Right atrium auricular region (tissue), 2 donors: ENCODE measurements around the gene RRAGC. TPM values are rescaled to one million over a fixed set of nuclear protein-coding genes. Genes with fewer than 3 reads are reported as not detected.
"Not testable (repeated sequence)": the region's sequence is repeated elsewhere in the genome, so short reads cannot be mapped to it uniquely, and the experiment has no call there.

Source experiments
- DNase-seq: peaks from one replicate; pipeline ENCODE4 v3.0.0-alpha.2; 2019; ENCODE audit warnings: low spot score
- H3K27ac ChIP-seq, 2 donors: fragments of 200-600 bp; sonication (generic); 1 replicate in 1 of 2; 2 replicates in 1 of 2; pipeline ENCODE4 v1.5.1; 2016 to 2019
- H3K27me3 ChIP-seq, 2 donors: fragments of 200-600 bp; sonication (generic); one replicate each; pipeline versions ENCODE4 v1.5.1 to v1.6.0; 2017 to 2019
- H3K36me3 ChIP-seq: fragments of 200-600 bp; sonication (generic); one replicate; pipeline ENCODE4 v1.5.1; 2016
- H3K4me1 ChIP-seq, 2 donors: fragments of 200-600 bp; sonication (generic); one replicate each; pipeline versions ENCODE4 v1.5.1 to v1.6.0; 2017 to 2019
- H3K4me3 ChIP-seq, 2 donors: fragments of 200-600 bp; sonication (generic); 1 replicate in 1 of 2; 2 replicates in 1 of 2; pipeline ENCODE4 v1.5.1; 2017 to 2019; ENCODE audit warnings: mild to moderate bottlenecking in 1 of 2, moderate library complexity in 1 of 2
- H3K9me3 ChIP-seq, 2 donors: fragments of 200-600 bp; sonication (generic); one replicate each; pipeline ENCODE4 v1.5.1; 2019
- total RNA-seq, 2 donors: library from RNA; depleted of rRNA; stranded (reverse); fragments of >200 nt; gene quantifications; one replicate each; pipeline ENCODE4 v1.1.0, GENCODE V29; 2016
- TF ChIP-seq, protein P1 (sequence below), 2 donors: fragments of 200-600 bp; sonication (generic); IDR thresholded peaks; one replicate each; pipeline ENCODE4 v1.5.1; 2019; ENCODE audit warnings: antibody characterized with exemption in 2 of 2

The RRAGC gene
- total RNA-seq, 2 donors from 2014 or later, result 9.2 to 10.7 TPM

DNA sequence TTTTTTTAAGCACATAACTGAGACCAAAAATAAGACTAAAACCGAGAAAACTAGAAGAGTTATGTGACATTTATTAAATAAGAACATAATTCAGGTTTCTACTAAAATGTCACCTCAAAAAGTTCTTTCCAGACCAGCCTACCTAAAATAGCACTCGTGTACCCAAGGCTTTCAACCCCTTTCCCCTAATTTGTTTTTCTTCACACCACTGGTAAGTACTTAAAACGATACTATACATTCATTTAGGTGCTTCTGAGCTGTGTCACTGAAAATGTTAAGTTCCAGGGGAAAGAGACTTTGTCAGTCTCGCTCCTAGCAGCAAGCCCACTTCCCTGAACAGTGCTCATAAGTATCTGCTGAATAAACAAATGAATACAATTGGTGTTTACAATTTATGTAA is 6.8 kb downstream of the RRAGC start:
- TF ChIP-seq, protein P1, sequence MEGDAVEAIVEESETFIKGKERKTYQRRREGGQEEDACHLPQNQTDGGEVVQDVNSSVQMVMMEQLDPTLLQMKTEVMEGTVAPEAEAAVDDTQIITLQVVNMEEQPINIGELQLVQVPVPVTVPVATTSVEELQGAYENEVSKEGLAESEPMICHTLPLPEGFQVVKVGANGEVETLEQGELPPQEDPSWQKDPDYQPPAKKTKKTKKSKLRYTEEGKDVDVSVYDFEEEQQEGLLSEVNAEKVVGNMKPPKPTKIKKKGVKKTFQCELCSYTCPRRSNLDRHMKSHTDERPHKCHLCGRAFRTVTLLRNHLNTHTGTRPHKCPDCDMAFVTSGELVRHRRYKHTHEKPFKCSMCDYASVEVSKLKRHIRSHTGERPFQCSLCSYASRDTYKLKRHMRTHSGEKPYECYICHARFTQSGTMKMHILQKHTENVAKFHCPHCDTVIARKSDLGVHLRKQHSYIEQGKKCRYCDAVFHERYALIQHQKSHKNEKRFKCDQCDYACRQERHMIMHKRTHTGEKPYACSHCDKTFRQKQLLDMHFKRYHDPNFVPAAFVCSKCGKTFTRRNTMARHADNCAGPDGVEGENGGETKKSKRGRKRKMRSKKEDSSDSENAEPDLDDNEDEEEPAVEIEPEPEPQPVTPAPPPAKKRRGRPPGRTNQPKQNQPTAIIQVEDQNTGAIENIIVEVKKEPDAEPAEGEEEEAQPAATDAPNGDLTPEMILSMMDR (IDR thresholded peaks at IDR 0.05), result no peak
- Histone ChIP-seq H3K4me1 (peaks cover 0 to 10% of the 10 kb centered on the region in 2 donors), H3K9me3 (no peaks in the 10 kb centered on the region), H3K27me3 (no peaks in the 10 kb centered on the region), H3K4me3 (no peak overlapping the region), H3K27ac (no peak overlapping the region), H3K36me3 (peaks cover 46% of the 10 kb centered on the region)
- DNase-seq, result no peak

DNA sequence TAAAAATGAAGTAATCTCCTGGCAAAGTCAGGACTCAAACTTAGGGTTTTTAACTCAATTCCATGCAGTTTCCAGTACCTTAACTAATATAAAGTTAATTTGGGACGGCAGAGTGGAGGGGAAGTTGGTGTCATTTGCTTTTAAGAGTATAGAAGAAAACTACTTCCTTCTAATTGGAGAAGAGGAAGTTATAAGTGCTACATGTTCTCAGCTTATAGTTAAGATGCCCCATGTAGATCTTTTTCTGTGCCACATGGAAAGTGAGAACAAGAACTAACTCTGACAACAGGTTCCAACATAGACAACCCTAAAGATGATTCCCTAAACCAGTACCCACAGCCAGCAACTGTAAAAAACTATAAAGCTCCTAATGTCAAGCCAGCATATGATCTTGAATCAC is 11.5 kb downstream of the RRAGC start:
- Histone ChIP-seq H3K27me3 (no peaks in the 10 kb centered on the region), H3K9me3 (no peaks in the 10 kb centered on the region), H3K4me3 (no peak overlapping the region), H3K4me1 (no peaks in the 10 kb centered on the region), H3K36me3 (peaks cover 65% of the 10 kb centered on the region), H3K27ac (no peak overlapping the region)
- TF ChIP-seq, protein P1 (IDR thresholded peaks at IDR 0.05), result no peak
- no peak for DNase-seq

DNA sequence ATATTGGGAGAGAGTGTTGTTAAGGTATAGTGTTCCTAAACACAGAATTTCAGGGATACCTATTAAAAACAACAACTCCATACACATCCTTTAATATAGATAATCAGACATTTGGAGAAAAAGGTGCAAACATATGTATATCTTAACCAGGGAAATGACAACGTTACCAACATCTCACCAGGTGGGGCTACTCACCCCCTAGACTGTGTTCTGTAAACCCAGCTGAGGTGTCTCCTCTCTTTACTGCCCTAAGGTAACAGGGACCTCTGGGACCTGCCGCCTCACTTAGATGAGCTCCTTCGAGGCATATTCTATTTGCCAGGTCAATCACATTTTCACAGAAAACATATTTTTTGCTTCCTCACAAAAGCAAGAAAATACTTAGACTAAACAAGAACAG is 13.4 kb downstream of the RRAGC start:
- DNase-seq, result no peak
- H3K9me3 ChIP-seq, result no peaks in the 10 kb centered on the region
- TF ChIP-seq, protein P1 (IDR thresholded peaks at IDR 0.05), result no peak
- H3K36me3 ChIP-seq, result peaks cover 65% of the 10 kb centered on the region
- no peaks in the 10 kb centered on the region for H3K27me3 ChIP-seq
- no peaks in the 10 kb centered on the region for H3K4me1 ChIP-seq
- no peak overlapping the region for H3K27ac ChIP-seq
- no peak overlapping the region for H3K4me3 ChIP-seq

DNA sequence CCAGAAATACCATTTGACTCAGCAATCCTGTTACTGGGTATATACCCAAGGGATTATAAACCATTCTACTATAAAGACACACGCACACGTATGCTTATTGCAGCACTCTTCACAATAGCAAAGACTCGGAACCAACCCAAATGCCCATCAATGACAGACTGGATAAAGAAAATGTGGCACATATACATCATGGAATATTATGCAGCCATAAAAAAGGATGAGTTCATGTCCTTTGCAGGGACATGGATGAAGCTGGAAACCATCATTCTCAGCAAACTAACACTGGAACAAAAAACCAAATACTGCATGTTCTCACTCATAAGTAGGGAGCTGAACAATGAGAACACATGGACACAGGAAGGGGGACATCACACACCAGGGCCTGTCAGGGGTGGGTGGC is 14.5 kb downstream of the RRAGC start:
- not testable (repeated sequence) for H3K4me3 ChIP-seq, H3K27me3 ChIP-seq, H3K4me1 ChIP-seq, H3K9me3 ChIP-seq, H3K27ac ChIP-seq, DNase-seq
- peaks cover 61% of the 10 kb centered on the region for H3K36me3 ChIP-seq

DNA sequence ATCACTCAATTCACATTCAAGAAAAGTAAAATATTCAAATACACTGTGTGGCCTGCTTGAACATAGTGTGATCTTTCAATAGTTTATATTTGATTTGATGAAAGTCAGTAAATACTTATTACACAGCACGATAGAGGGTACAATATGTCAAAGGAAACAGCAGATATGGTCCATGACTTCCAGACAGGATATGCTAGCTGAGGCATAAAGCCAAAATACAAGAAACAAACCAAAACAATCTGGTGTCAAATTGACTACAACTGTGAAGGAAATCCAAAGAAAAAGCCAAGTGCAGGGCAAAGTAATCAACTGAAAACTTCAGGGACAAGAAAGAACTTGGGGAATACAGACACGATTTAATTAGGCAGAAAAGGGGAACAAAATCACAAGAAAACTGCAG is 19.3 kb downstream of the RRAGC start:
- TF ChIP-seq, protein P1 (IDR thresholded peaks at IDR 0.05), result no peak
- H3K4me1 ChIP-seq, result peaks cover 0 to 8% of the 10 kb centered on the region in 2 donors
- H3K36me3 ChIP-seq, result peaks cover 41% of the 10 kb centered on the region
- H3K27me3 ChIP-seq, result no peaks in the 10 kb centered on the region
- no peak overlapping the region for H3K4me3 ChIP-seq
- DNase-seq, result no peak
- H3K9me3 ChIP-seq, result no peaks in the 10 kb centered on the region
- no peak overlapping the region for H3K27ac ChIP-seq

DNA sequence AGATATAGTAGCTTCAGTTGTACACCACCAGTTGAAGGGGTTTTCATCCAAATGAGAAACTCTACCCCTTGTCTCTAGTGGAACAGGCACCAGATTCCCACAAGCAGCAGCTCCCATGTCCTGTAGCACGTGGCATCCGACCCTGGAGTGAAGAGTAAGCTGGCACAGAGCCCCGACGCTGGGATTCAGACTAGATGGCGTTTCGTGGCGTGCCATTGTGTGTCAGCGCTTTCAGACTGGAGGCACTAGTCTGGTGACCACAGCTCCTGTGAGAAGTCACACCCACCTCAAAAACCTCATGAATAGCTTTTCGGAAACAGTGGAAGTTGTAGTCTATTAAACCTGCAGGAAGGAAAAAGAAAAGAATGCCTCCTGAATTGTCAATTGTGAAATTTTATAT is 20.2 kb downstream of the RRAGC start:
- DNase-seq, result no peak
- H3K4me1 ChIP-seq, result peaks cover 0 to 8% of the 10 kb centered on the region in 2 donors
- H3K9me3 ChIP-seq, result no peaks in the 10 kb centered on the region
- H3K36me3 ChIP-seq, result peaks cover 32% of the 10 kb centered on the region
- no peak overlapping the region for H3K27ac ChIP-seq
- H3K4me3 ChIP-seq, result no peak overlapping the region
- no peaks in the 10 kb centered on the region for H3K27me3 ChIP-seq
- TF ChIP-seq, protein P1 (IDR thresholded peaks at IDR 0.05), result no peak

DNA sequence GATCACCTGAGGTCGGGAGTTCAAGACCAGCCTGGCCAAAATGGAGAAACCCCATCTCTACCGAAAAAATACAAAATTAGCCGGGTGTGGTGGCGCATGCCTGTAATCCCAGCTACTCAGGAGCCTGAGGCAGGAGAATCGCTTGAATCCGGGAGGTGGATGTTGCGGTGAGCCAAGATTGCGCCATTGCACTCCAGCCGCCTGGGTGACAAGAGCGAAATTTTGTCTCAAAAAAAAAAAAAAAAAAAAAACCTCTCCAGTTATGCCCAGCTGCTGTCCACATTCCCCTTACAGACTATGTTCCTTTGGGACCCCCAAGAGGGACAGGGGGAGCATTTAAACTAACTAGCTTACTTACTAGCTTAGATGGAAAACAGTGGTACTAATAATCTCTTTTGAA is 23.3 kb downstream of the RRAGC start:
- DNase-seq, H3K27ac ChIP-seq, H3K4me3 ChIP-seq, H3K9me3 ChIP-seq, H3K27me3 ChIP-seq, H3K4me1 ChIP-seq: not testable (repeated sequence)
- peaks cover 24% of the 10 kb centered on the region for H3K36me3 ChIP-seq
